CD4-positive, alpha-beta T cell treated with Interleukin-4 for 4 hours (primary cell): ENCODE results near the gene UBE2G2.
A peak's percentile ranks its signal among the peaks of the same experiment; 100 is the strongest.
"Not testable (repeated sequence)": the region's sequence is repeated elsewhere in the genome, so short reads cannot be mapped to it uniquely, and the experiment has no call there.

Experiments
- DNase-seq: peaks from one replicate; pipeline ENCODE4 v3.0.0-alpha.2; 2020

The UBE2G2 gene

GRCh38 chr21:44835647-44835973 is 34.0 kb upstream of the UBE2G2 start:
- DNase-seq: no peak

DNA sequence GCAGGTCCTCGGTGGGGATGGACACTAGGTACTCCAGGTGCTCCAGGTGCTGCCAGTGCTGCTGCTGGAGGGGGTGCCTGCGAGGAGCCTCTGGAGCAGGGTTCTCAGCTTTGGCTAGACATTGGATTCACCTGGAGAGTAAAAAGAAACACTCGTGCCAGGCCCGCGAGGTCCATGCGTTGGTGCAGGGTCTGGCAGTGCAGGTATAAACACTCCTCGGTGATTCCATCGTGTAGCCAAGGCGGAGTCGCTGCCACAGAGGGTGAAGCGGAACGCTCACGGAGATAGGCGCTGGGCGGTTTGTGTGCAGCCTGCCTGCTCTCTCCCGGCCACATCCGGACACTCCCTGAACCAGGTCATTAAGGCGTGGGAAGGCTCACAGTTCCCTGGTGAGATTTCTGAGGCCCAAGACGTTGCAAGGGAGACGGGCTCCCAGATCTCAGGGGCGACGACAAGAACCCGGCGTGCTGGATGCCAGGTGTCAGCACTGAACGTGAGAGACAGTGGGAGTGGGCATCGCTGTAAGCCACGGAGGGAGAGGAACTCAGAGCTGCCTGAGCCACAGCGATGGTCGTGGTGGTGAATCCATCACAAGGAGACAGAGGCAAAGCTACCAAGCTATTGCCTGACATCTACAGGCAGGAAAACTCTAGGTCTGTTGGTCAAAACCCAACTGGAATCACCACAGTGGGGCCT is 33.5 kb upstream of the UBE2G2 start:
- no peak for DNase-seq

GRCh38 chr21:44834231-44834950 is 32.8 kb upstream of the UBE2G2 start:
- DNase-seq: no peak

GRCh38 chr21:44833663-44834062 is 32.0 kb upstream of the UBE2G2 start:
- no peak for DNase-seq

- not testable (repeated sequence) for DNase-seq
Measured at GRCh38 chr21:44832516-44833255, 31.1 kb upstream of the UBE2G2 start.

GRCh38 chr21:44831227-44831860 is 29.7 kb upstream of the UBE2G2 start:
- no peak for DNase-seq

DNA sequence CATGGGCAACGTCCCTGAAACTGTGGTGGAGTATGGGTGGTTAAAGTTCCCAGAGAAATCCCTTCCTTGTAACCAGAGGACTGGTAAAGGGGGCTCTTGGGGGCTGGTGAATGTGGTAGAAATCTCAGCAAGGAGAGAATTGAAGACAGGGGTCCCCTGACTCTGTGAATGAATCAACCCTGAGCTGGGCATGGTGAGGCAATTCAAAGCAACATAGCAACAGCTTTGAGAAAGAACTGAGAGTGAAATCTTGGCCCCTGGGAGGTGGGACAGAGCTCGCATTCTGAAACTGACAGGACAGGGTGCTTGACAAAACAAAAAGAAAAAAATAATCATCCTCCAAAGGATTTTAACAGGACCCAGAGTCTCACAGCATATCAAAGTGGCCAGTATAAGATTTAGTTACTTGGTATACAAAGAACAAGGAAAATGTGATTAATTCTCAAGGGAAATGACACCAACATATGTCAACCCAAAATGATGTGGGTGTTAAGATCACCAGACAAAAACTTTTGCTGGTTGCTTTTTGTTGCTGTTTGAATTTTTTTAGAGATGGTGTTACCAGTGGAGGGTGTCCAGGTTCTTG is 28.0 kb upstream of the UBE2G2 start:
- no peak for DNase-seq

GRCh38 chr21:44828362-44829056 is 26.9 kb upstream of the UBE2G2 start:
- DNase-seq: no peak

- no peak for DNase-seq
Measured at GRCh38 chr21:44823179-44823660, 21.6 kb upstream of the UBE2G2 start.

DNA sequence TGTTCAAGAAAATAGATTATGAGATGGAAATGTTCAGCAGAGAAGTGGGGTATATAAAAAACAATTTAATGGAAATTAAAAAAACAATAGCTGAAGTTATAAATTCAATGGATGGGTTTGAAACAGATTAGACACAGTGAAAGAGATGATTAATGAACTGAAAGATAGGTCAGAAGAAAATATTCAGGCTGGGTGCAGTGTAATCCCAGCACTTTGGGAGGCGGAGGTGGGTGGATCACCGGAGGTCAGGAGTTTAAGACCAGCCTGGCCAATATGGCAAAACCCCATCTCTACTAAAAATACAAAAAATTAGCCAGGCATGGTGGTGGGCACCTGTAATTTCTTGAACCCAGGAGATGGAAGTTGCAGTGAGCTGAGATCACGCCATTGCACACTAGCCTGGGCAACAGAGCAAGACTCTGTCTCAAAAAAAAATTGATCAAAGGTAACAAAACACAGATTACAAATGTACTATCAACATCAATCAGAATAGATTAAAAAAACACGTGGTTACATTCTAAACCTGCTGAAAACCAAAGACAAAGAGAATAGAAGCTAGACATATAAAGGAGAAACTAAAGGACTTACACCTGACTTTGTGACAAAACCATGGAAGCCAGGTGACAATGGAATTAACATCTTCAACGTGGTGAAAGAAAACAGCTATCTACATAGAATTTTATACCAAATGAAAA is 21.0 kb upstream of the UBE2G2 start:
- no peak for DNase-seq

DNA sequence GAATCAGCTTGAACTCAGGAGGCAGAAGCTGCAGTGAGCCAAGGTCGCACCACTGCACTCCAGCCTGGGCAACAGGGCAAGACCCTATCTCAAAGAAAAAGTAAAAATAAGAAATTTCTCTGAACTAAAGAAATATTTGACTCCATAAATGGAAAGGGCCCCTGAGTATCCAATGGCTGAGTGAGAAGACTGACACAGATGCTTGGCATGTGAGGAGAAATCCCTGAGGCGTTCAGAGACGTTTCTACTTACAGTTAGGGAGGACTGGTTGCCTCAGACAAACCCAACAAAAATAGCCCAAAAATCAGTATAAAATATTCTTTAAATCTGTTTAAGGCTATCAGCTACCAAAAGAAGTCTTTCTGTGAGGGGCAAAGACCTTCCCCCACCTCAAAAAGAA is 19.2 kb upstream of the UBE2G2 start:
- DNase-seq: no peak

DNA sequence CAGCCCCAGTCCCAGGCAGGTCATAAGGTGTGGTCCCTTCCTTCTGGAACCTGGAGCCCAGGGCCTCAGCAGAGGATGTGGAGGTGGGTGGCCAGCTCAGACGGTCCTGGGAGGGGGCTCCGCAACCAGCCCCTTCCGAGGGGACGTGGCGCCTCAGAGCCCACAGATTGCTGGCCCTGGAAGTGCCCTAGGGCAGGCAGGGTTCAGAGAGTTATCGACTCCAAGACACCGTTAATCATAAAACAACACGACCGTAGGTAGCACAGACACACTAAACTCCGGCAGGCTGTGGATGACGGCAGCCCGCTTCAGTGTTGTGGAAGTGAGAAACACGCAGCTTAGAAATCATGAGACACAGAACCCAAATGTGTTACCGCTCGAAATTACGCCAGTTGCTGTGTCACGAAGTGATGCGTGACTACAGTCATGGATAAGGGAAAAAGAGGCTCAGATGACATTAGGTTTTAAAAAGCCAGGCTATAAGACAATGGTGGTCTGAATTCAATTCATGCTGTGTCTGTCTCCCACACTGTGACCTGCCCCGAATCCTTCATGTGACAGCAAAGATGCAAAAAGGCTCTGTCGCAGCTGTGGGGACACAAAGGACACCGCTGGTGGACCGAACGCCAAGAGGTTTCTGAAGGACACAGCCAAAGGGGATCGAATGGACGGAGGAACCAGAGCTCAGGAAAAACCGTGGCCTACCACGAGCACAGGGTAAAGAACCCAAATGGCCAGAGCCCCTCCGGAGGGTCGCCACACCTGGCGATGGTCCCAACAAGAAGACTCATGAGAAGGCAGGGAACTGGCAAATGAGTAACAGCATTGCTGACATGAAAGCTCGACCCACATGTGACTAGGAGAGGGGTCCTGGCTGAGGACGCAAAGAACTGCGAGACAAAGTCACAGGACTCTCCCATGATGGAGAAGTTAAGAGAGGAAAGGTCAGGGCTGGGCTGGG is 17.9 kb upstream of the UBE2G2 start:
- DNase-seq: no peak

GRCh38 chr21:44818640-44819011 is 17.0 kb upstream of the UBE2G2 start:
- no peak for DNase-seq

DNA sequence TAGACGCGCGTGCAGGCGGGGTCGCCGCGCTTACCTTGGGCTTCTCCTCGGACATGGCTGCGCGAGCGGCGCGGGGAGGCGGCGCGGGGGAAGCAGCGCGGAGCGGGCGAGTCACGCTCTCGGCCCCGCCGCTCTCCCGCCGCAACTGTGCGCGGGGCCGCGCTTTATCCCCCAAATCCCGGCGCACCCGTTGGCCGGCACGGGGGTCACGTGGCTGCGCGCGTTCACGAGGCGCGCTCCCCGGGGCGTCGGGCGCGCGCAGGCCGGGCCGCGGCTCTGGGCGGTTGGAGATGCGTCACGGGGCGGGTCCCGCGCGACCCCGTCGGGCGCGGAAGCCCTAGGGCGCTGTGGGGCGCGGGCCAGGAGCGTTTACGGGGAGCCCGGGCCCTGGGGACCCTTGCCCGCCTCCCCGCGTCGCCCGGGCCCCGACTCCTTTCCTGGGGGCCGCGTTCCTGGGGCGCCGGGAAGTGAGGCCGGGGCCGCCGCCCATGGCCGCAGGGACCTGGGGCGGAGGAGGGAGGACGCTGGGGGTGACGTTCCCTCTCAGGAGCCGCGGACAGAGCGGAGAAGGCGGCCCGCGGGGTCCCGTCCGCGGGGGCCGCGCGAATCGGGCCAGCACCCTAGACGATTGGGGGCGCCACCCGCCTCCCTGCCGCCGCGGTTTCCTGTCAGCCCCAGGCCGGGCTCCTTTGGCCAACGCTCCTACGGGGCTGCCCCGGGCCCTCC is 16.5 kb upstream of the UBE2G2 start, which contains the start of gene SUMO3:
Gene SUMO3, minus strand, starts transcription at position 149 of the 726 bp plus-strand sequence. Its CDS starts 94 bp downstream, at position 55.
- peak; percentile 84 for DNase-seq

- peak; percentile 89 for DNase-seq
Measured at GRCh38 chr21:44817506-44817880, 15.9 kb upstream of the UBE2G2 start.

DNA sequence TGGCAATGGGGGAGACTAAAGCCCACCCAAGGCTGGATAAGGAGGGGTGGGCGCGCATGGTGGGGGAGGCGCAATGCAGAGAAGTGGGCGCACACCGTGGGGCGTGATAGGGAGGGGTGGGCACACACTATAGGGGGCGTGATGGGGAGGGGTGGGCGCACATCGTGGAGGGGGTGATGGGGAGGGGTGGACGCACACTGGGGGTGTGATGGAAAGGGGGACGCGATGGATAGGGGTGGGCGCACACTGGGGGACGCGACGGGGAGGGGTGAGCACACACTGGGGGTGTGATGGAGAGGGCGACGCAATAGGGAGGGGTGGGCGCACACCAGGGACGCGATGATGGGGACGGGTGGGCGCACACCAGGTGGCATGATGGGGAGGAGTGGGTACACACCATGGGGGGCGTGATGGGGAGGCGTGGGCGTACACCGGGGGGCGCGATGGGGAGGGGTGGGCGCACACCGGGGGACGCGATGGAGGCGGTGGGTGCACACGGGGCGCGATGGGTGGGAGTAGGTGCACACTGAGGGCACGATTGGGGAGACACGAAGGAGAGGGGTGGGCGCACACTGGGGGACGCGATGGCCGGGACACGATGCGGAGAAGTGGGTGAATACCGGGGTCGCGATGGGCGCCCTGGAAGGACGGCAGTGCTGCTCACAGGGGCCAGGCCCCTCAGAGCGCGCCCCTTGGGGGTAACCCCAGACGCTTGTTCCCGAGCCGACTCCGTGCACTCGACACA is 15.3 kb upstream of the UBE2G2 start:
- DNase-seq: no peak

- DNase-seq: no peak
Measured at GRCh38 chr21:44815852-44816628, 14.4 kb upstream of the UBE2G2 start.

DNA sequence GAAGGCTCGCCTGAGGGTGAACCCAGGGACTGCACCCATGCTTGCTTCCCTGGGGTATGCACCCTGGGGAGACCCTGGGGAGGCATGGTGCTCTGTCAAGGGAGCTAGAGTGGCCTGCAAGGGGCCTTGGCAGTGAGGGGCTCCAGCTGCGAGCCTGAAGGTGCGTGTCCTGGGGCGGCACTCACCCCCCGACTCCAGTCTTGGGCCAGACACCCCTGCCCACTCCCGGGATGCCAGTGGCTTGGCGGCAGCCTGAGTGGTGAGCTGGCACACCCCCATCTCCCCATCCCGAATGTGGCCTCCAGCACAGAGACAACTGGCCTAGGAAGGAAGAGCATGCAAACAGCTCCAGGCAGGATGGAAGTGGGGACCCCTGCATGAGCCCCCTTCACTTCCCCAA is 13.6 kb upstream of the UBE2G2 start:
- no peak for DNase-seq
